GM12878 (cell line): ENCODE measurements around the gene GNB3.

Experiments
- CREB1 ChIP-seq: IDR thresholded peaks from 2 replicates; pipeline ENCODE4 v1.6.1; 2012; ENCODE audit warnings: low read depth, mild to moderate bottlenecking, inconsistent platforms
- EGR1 ChIP-seq, 2 experiments: IDR thresholded peaks; 1 replicate in 1 of 2; 2 replicates in 1 of 2; pipeline ENCODE4 v1.6.1; 2011 to 2012; ENCODE audit warnings: low read depth in 2 of 2, low read length in 2 of 2, borderline replicate concordance in 1 of 2, mild to moderate bottlenecking in 1 of 2, moderate library complexity in 1 of 2
- EP300 ChIP-seq, 2 experiments: fragments of 150-350 bp in 1 of 2; IDR thresholded peaks; 2 replicates each; pipeline ENCODE4 v1.6.1; 2011 to 2012; ENCODE audit warnings: low read depth in 2 of 2, low read length in 2 of 2, borderline replicate concordance in 1 of 2, improper control_type of control experiment in 1 of 2, inconsistent platforms in 1 of 2; ENCODE audit not compliant: control insufficient read depth in 1 of 2
- JUNB ChIP-seq: IDR thresholded peaks from 2 replicates; pipeline ENCODE4 v1.6.1; 2016; ENCODE audit warnings: antibody characterized with exemption, mild to moderate bottlenecking
- RBBP5 ChIP-seq: fragments of 200-600 bp; sonication (generic); conservative IDR thresholded peaks from 2 replicates; pipeline ENCODE4 v1.6.1; 2016
- TF ChIP-seq, protein P1 (sequence below): IDR thresholded peaks from 2 replicates; pipeline ENCODE4 v1.6.1; 2011; ENCODE audit warnings: borderline replicate concordance, low read depth, mild to moderate bottlenecking, moderate library complexity, mixed read lengths, low read length; ENCODE audit not compliant: insufficient read depth; ENCODE audit errors: extremely low read length
- TF ChIP-seq, protein P2 (sequence below): IDR thresholded peaks from 2 replicates; pipeline ENCODE4 v1.6.1; 2012; ENCODE audit warnings: improper control_type of control experiment, low read depth, low read length; ENCODE audit not compliant: insufficient replicate concordance
- TF ChIP-seq, protein P3 (sequence below): fragments of 450-650 bp; formaldehyde crosslinking; IDR thresholded peaks from 2 replicates; pipeline ENCODE4 v1.4.0; 2022; ENCODE audit warnings: mild to moderate bottlenecking, moderate library complexity
- TF ChIP-seq, protein P4 (sequence below): fragments of 450-650 bp; IDR thresholded peaks from 2 replicates; pipeline ENCODE4 v1.6.1; 2018; ENCODE audit warnings: mild to moderate bottlenecking, low read depth, moderate library complexity; ENCODE audit not compliant: partially characterized antibody
- TF ChIP-seq, protein P5 (sequence below), 3 experiments: IDR thresholded peaks in 2 of 3; conservative IDR thresholded peaks in 1 of 3; 2 replicates each; pipeline ENCODE4 v1.5.1; 2011; ENCODE audit warnings: low read depth in 3 of 3, low read length in 3 of 3, mild to moderate bottlenecking in 3 of 3, control low read depth in 2 of 3, moderate library complexity in 2 of 3, inconsistent platforms in 1 of 3, mixed read lengths in 1 of 3; ENCODE audit not compliant: control insufficient read depth in 2 of 3, insufficient read depth in 1 of 3; ENCODE audit errors: extremely low read depth in 1 of 3
- TF ChIP-seq, protein P6 (sequence below): IDR thresholded peaks from 2 replicates; pipeline ENCODE4 v1.6.1; 2011; ENCODE audit warnings: mild to moderate bottlenecking, low read depth, low read length, moderate library complexity; ENCODE audit not compliant: insufficient replicate concordance
- TF ChIP-seq, protein P7 (sequence below): IDR thresholded peaks from 2 replicates; pipeline ENCODE4 v1.6.1; 2012; ENCODE audit warnings: low read depth, low read length, improper control_type of control experiment

DNA sequence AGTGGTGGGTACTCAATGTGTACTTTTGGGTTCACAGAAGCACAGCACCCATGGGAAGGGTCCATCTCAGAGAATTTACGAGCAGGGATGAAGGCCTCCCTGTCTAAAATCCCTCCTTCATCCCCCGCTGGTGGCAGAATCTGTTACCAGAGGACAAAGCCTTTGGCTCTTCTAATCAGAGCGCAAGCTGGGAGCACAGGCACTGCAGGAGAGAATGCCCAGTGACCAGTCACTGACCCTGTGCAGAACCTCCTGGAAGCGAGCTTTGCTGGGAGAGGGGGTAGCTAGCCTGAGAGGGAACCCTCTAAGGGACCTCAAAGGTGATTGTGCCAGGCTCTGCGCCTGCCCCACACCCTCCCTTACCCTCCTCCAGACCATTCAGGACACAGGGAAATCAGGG lies 20.6 kb upstream of the GNB3 start:
- TF ChIP-seq, protein P1, sequence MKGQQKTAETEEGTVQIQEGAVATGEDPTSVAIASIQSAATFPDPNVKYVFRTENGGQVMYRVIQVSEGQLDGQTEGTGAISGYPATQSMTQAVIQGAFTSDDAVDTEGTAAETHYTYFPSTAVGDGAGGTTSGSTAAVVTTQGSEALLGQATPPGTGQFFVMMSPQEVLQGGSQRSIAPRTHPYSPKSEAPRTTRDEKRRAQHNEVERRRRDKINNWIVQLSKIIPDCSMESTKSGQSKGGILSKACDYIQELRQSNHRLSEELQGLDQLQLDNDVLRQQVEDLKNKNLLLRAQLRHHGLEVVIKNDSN, result no peak
- TF ChIP-seq EP300 (IDR thresholded peaks at IDR 0.05; ENCODE audit: borderline replicate concordance in 1 of 2, control insufficient read depth in 1 of 2, low read depth in 2 of 2, low read length in 2 of 2), result no peak
- no peak for TF ChIP-seq CREB1
- TF ChIP-seq, protein P2, sequence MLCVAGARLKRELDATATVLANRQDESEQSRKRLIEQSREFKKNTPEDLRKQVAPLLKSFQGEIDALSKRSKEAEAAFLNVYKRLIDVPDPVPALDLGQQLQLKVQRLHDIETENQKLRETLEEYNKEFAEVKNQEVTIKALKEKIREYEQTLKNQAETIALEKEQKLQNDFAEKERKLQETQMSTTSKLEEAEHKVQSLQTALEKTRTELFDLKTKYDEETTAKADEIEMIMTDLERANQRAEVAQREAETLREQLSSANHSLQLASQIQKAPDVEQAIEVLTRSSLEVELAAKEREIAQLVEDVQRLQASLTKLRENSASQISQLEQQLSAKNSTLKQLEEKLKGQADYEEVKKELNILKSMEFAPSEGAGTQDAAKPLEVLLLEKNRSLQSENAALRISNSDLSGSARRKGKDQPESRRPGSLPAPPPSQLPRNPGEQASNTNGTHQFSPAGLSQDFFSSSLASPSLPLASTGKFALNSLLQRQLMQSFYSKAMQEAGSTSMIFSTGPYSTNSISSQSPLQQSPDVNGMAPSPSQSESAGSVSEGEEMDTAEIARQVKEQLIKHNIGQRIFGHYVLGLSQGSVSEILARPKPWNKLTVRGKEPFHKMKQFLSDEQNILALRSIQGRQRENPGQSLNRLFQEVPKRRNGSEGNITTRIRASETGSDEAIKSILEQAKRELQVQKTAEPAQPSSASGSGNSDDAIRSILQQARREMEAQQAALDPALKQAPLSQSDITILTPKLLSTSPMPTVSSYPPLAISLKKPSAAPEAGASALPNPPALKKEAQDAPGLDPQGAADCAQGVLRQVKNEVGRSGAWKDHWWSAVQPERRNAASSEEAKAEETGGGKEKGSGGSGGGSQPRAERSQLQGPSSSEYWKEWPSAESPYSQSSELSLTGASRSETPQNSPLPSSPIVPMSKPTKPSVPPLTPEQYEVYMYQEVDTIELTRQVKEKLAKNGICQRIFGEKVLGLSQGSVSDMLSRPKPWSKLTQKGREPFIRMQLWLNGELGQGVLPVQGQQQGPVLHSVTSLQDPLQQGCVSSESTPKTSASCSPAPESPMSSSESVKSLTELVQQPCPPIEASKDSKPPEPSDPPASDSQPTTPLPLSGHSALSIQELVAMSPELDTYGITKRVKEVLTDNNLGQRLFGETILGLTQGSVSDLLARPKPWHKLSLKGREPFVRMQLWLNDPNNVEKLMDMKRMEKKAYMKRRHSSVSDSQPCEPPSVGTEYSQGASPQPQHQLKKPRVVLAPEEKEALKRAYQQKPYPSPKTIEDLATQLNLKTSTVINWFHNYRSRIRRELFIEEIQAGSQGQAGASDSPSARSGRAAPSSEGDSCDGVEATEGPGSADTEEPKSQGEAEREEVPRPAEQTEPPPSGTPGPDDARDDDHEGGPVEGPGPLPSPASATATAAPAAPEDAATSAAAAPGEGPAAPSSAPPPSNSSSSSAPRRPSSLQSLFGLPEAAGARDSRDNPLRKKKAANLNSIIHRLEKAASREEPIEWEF, result no peak
- no peak for TF ChIP-seq RBBP5
- TF ChIP-seq, protein P3, sequence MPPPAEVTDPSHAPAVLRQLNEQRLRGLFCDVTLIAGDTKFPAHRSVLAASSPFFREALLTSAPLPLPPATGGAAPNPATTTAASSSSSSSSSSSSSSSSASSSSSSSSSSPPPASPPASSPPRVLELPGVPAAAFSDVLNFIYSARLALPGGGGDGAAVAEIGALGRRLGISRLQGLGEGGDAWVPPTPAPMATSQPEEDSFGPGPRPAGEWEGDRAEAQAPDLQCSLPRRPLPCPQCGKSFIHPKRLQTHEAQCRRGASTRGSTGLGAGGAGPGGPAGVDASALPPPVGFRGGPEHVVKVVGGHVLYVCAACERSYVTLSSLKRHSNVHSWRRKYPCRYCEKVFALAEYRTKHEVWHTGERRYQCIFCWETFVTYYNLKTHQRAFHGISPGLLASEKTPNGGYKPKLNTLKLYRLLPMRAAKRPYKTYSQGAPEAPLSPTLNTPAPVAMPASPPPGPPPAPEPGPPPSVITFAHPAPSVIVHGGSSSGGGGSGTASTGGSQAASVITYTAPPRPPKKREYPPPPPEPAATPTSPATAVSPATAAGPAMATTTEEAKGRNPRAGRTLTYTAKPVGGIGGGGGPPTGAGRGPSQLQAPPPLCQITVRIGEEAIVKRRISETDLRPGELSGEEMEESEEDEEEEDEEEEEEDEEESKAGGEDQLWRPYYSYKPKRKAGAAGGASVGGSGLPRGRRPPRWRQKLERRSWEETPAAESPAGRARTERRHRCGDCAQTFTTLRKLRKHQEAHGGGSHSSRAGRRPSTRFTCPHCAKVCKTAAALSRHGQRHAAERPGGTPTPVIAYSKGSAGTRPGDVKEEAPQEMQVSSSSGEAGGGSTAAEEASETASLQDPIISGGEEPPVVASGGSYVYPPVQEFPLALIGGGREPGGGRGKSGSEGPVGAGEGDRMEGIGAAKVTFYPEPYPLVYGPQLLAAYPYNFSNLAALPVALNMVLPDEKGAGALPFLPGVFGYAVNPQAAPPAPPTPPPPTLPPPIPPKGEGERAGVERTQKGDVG (CRISPR knock-in tag), result no peak
- TF ChIP-seq, protein P4, sequence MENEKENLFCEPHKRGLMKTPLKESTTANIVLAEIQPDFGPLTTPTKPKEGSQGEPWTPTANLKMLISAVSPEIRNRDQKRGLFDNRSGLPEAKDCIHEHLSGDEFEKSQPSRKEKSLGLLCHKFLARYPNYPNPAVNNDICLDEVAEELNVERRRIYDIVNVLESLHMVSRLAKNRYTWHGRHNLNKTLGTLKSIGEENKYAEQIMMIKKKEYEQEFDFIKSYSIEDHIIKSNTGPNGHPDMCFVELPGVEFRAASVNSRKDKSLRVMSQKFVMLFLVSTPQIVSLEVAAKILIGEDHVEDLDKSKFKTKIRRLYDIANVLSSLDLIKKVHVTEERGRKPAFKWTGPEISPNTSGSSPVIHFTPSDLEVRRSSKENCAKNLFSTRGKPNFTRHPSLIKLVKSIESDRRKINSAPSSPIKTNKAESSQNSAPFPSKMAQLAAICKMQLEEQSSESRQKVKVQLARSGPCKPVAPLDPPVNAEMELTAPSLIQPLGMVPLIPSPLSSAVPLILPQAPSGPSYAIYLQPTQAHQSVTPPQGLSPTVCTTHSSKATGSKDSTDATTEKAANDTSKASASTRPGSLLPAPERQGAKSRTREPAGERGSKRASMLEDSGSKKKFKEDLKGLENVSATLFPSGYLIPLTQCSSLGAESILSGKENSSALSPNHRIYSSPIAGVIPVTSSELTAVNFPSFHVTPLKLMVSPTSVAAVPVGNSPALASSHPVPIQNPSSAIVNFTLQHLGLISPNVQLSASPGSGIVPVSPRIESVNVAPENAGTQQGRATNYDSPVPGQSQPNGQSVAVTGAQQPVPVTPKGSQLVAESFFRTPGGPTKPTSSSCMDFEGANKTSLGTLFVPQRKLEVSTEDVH, result no peak
- TF ChIP-seq, protein P5, sequence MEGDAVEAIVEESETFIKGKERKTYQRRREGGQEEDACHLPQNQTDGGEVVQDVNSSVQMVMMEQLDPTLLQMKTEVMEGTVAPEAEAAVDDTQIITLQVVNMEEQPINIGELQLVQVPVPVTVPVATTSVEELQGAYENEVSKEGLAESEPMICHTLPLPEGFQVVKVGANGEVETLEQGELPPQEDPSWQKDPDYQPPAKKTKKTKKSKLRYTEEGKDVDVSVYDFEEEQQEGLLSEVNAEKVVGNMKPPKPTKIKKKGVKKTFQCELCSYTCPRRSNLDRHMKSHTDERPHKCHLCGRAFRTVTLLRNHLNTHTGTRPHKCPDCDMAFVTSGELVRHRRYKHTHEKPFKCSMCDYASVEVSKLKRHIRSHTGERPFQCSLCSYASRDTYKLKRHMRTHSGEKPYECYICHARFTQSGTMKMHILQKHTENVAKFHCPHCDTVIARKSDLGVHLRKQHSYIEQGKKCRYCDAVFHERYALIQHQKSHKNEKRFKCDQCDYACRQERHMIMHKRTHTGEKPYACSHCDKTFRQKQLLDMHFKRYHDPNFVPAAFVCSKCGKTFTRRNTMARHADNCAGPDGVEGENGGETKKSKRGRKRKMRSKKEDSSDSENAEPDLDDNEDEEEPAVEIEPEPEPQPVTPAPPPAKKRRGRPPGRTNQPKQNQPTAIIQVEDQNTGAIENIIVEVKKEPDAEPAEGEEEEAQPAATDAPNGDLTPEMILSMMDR (IDR thresholded peaks at IDR 0.05 in 2 of 3, conservative IDR thresholded peaks at IDR 0.05 in 1 of 3; ENCODE audit: control insufficient read depth in 2 of 3, extremely low read depth in 1 of 3, insufficient read depth in 1 of 3, low read depth in 3 of 3, low read length in 3 of 3), result no peak
- no peak for TF ChIP-seq EGR1 (IDR thresholded peaks at IDR 0.05; ENCODE audit: borderline replicate concordance in 1 of 2, low read depth in 2 of 2, low read length in 2 of 2)
- TF ChIP-seq, protein P6, sequence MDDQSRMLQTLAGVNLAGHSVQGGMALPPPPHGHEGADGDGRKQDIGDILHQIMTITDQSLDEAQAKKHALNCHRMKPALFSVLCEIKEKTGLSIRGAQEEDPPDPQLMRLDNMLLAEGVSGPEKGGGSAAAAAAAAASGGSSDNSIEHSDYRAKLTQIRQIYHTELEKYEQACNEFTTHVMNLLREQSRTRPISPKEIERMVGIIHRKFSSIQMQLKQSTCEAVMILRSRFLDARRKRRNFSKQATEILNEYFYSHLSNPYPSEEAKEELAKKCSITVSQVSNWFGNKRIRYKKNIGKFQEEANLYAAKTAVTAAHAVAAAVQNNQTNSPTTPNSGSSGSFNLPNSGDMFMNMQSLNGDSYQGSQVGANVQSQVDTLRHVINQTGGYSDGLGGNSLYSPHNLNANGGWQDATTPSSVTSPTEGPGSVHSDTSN, result no peak
- no peak for TF ChIP-seq JUNB
- TF ChIP-seq, protein P7, sequence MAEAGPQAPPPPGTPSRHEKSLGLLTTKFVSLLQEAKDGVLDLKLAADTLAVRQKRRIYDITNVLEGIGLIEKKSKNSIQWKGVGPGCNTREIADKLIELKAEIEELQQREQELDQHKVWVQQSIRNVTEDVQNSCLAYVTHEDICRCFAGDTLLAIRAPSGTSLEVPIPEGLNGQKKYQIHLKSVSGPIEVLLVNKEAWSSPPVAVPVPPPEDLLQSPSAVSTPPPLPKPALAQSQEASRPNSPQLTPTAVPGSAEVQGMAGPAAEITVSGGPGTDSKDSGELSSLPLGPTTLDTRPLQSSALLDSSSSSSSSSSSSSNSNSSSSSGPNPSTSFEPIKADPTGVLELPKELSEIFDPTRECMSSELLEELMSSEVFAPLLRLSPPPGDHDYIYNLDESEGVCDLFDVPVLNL, result no peak
